ENCODE measurements around the gene C4orf50. TPM values are rescaled to one million over a fixed set of nuclear protein-coding genes. Genes with fewer than 3 reads are reported as not detected.

The C4orf50 gene
- total and polyA plus RNA-seq, 4 donors = under 0.01 to 0.17 TPM; not detected in 2

GRCh38 chr4:5930456-5930855, 87.8 kb downstream of the C4orf50 start:
- H3K27me3 ChIP-seq (ENCODE audit: control insufficient read depth in 4 of 4, insufficient read depth in 4 of 4, low read length in 3 of 4) = peaks cover 0 to 8% (median 0%) of the 10 kb centered on the region in 4 donors
- no peak overlapping the region for H3K27ac ChIP-seq (ENCODE audit: low read depth in 1 of 2, low read length in 2 of 2)
- DNase-seq (ENCODE audit: low spot score) = no peak
- no peak overlapping the region for H3K9ac ChIP-seq (ENCODE audit: low read depth in 1 of 2, low read length in 2 of 2)
- H3K4me1 ChIP-seq (ENCODE audit: control insufficient read depth in 4 of 4, insufficient read depth in 4 of 4, low read length in 3 of 4) = no peaks in the 10 kb centered on the region
- H3K9me3 ChIP-seq (ENCODE audit: control insufficient read depth in 4 of 4, low read length in 3 of 4) = no peaks in the 10 kb centered on the region
- no peak for TF ChIP-seq JUND (IDR thresholded peaks at IDR 0.05)
- TF ChIP-seq MAX (IDR thresholded peaks at IDR 0.05) = no peak
- no peak for TF ChIP-seq REST (IDR thresholded peaks at IDR 0.05)
- TF ChIP-seq ATF3 (IDR thresholded peaks at IDR 0.05) = no peak
- TF ChIP-seq, protein P1, sequence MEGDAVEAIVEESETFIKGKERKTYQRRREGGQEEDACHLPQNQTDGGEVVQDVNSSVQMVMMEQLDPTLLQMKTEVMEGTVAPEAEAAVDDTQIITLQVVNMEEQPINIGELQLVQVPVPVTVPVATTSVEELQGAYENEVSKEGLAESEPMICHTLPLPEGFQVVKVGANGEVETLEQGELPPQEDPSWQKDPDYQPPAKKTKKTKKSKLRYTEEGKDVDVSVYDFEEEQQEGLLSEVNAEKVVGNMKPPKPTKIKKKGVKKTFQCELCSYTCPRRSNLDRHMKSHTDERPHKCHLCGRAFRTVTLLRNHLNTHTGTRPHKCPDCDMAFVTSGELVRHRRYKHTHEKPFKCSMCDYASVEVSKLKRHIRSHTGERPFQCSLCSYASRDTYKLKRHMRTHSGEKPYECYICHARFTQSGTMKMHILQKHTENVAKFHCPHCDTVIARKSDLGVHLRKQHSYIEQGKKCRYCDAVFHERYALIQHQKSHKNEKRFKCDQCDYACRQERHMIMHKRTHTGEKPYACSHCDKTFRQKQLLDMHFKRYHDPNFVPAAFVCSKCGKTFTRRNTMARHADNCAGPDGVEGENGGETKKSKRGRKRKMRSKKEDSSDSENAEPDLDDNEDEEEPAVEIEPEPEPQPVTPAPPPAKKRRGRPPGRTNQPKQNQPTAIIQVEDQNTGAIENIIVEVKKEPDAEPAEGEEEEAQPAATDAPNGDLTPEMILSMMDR (IDR thresholded peaks at IDR 0.05; ENCODE audit: low read depth, low read length, missing input control) = no peak
- TF ChIP-seq RXRA (IDR thresholded peaks at IDR 0.05) = no peak
- no peak for TF ChIP-seq ZBTB33 (IDR thresholded peaks at IDR 0.05)
- TF ChIP-seq RAD21 (IDR thresholded peaks at IDR 0.05) = no peak
- no peak for TF ChIP-seq FOXA1 (IDR thresholded peaks at IDR 0.05)
- 80% methylated on average over 8 of the region's 8 CpGs for WGBS
- H3K4me3 ChIP-seq (ENCODE audit: low read depth in 1 of 3, low read length in 3 of 3) = no peak overlapping the region
- H3K36me3 ChIP-seq (ENCODE audit: control insufficient read depth in 4 of 4, insufficient read depth in 3 of 4, low read depth in 1 of 4, low read length in 3 of 4) = no peaks in the 10 kb centered on the region

DNA sequence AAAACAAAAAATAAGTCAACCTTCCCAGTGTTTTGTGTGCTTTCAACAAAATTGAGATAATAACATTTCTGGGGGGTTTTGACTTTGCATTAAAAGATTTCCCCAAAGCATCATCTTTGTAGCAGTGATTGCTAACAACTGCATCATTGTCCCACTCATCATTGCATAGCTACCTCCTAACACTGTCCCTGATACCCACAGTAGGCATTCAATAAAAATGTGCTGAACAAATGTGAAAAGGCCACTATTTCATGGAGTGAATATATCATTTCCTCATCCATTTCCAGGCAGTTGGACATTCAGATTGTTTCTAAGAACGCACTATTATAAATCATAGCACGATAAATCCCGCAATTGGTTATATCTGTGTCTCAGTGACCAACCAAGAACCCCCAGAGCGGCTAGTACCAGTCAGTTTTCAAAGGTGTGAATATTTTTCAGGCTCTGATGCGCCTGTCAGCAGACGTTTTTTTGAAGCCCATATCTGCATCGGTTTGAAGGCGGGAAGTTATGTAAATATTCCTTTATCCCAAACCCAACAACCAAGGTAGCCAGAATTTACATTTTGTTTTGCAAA, 89.3 kb downstream of the C4orf50 start:
- no peak overlapping the region for H3K9ac ChIP-seq (ENCODE audit: low read depth in 1 of 2, low read length in 2 of 2)
- H3K27ac ChIP-seq (ENCODE audit: low read depth in 1 of 2, low read length in 2 of 2) = no peak overlapping the region
- H3K27me3 ChIP-seq (ENCODE audit: control insufficient read depth in 4 of 4, insufficient read depth in 4 of 4, low read length in 3 of 4) = peaks cover 0 to 5% (median 0%) of the 10 kb centered on the region in 4 donors
- H3K4me3 ChIP-seq (ENCODE audit: low read depth in 1 of 3, low read length in 3 of 3) = no peak overlapping the region
- DNase-seq (ENCODE audit: low spot score) = no peak
- no peaks in the 10 kb centered on the region for H3K9me3 ChIP-seq (ENCODE audit: control insufficient read depth in 4 of 4, low read length in 3 of 4)
- 58% methylated on average over 8 of the region's 8 CpGs for WGBS
- H3K4me1 ChIP-seq (ENCODE audit: control insufficient read depth in 4 of 4, insufficient read depth in 4 of 4, low read length in 3 of 4) = no peaks in the 10 kb centered on the region
- H3K36me3 ChIP-seq (ENCODE audit: control insufficient read depth in 4 of 4, insufficient read depth in 3 of 4, low read depth in 1 of 4, low read length in 3 of 4) = no peaks in the 10 kb centered on the region
- TF ChIP-seq HNF4A (conservative IDR thresholded peaks at IDR 0.05) (no peak), JUND (IDR thresholded peaks at IDR 0.05) (no peak), HNF4G (IDR thresholded peaks at IDR 0.05) (no peak), ZBTB33 (IDR thresholded peaks at IDR 0.05) (no peak), RXRA (IDR thresholded peaks at IDR 0.05) (no peak), NR2F2 (IDR thresholded peaks at IDR 0.05) (no peak), GABPA (IDR thresholded peaks at IDR 0.05 in 1 of 2, conservative IDR thresholded peaks at IDR 0.05 in 1 of 2) (no peak), YY1 (IDR thresholded peaks at IDR 0.05) (no peak), TAF1 (conservative IDR thresholded peaks at IDR 0.05) (no peak), SP1 (IDR thresholded peaks at IDR 0.05) (no peak), MAX (IDR thresholded peaks at IDR 0.05) (no peak), FOXA1 (IDR thresholded peaks at IDR 0.05) (no peak), FOXA2 (IDR thresholded peaks at IDR 0.05) (no peak), EGR1 (IDR thresholded peaks at IDR 0.05; ENCODE audit: low read depth in 2 of 2) (no peak), REST (IDR thresholded peaks at IDR 0.05) (no peak)
